Prostate gland (tissue), 2 donors: Measurements from ENCODE around the gene NPR1. TPM values are rescaled to one million over a fixed set of nuclear protein-coding genes. Genes with fewer than 3 reads are reported as not detected.
"Not testable (repeated sequence)": the region's sequence is repeated elsewhere in the genome, so short reads cannot be mapped to it uniquely, and the experiment has no call there.

Source experiments
- DNase-seq: peaks from one replicate; pipeline ENCODE4 v3.0.0-alpha.2; 2019; ENCODE audit warnings: low spot score
- H3K27ac ChIP-seq, 2 donors: fragments of 200-600 bp; sonication (generic); 2 replicates each; pipeline ENCODE4 v1.5.1; 2017 to 2019
- H3K27me3 ChIP-seq: fragments of 200-600 bp; sonication (generic); replicated peaks from 2 replicates; pipeline ENCODE4 v1.5.1; 2019; ENCODE audit not compliant: insufficient read depth
- H3K36me3 ChIP-seq, 2 donors: fragments of 200-600 bp; sonication (generic); 1 replicate in 1 of 2; 2 replicates in 1 of 2; pipeline versions ENCODE4 v1.5.1 to v1.8.1; 2017 to 2019
- H3K4me1 ChIP-seq: fragments of 200-600 bp; sonication (generic); replicated peaks from 2 replicates; pipeline ENCODE4 v1.5.1; 2019
- H3K4me3 ChIP-seq, 2 donors: fragments of 200-600 bp; sonication (generic); 2 replicates each; pipeline ENCODE4 v1.5.1; 2017 to 2019
- H3K9me3 ChIP-seq: fragments of 200-600 bp; sonication (generic); 2 replicates; pipeline ENCODE4 v1.5.1; 2017
- CTCF ChIP-seq, 4 experiments: fragments of 200-600 bp in 2 of 4; fragments of 450-650 bp in 2 of 4; sonication (generic) in 2 of 4; IDR thresholded peaks; 1 replicate in 3 of 4; 2 replicates in 1 of 4; pipeline ENCODE4 v1.5.1; 2016 to 2019; ENCODE audit warnings: antibody characterized with exemption in 4 of 4, mild to moderate bottlenecking in 2 of 4, moderate library complexity in 2 of 4
- POLR2A ChIP-seq: fragments of 450-650 bp; IDR thresholded peaks from one replicate; pipeline ENCODE4 v1.6.1; 2016; ENCODE audit warnings: antibody characterized with exemption, mild to moderate bottlenecking
- POLR2AphosphoS5 ChIP-seq: sonication (generic); formaldehyde crosslinking; IDR thresholded peaks from one replicate; pipeline ENCODE4 v1.6.1; 2017; ENCODE audit warnings: antibody characterized with exemption
- WGBS: methylation state at CpG from one replicate; pipeline ENCODE4 v1.1.5; 2018; 5-methylcytosine and 5-hydroxymethylcytosine counted together
- intact Hi-C: fragments of 100-400 bp; cut with DNase I; formaldehyde crosslinking; loops from one replicate; pipeline ENCODE4 v1.14.2; 2022
- total RNA-seq, 2 donors: library from RNA; depleted of rRNA; stranded (reverse); fragments of >200 nt; gene quantifications; one replicate each; pipeline ENCODE4 v1.1.0, GENCODE V29; 2016

NPR1 gene
- total RNA-seq, 2 donors from 2014 or later, result 2.9 to 6.0 TPM

- no peak for DNase-seq
- Histone ChIP-seq H3K9me3 (no peaks in the 10 kb centered on the region), H3K27me3 (no peaks in the 10 kb centered on the region), H3K36me3 (peaks cover 4 to 9% of the 10 kb centered on the region in 2 donors), H3K4me1 (no peaks in the 10 kb centered on the region), H3K27ac (peak overlapping the region in 1 of 2 donors; percentile 24), H3K4me3 (no peak overlapping the region)
- intact Hi-C loops, result no loop called here
- TF ChIP-seq CTCF (IDR thresholded peaks at IDR 0.05), result no peak
- TF ChIP-seq POLR2AphosphoS5, result no peak
- TF ChIP-seq POLR2A, result no peak
- WGBS, result 97% methylated on average over 9 of the region's 9 CpGs
Observed at GRCh38 chr1:153636312-153636711, 42.2 kb upstream of the NPR1 start.

- H3K27me3 ChIP-seq, result no peaks in the 10 kb centered on the region
- DNase-seq, result no peak
- no peaks in the 10 kb centered on the region for H3K4me1 ChIP-seq
- no peak overlapping the region for H3K4me3 ChIP-seq
- H3K36me3 ChIP-seq, result peaks cover 6 to 17% of the 10 kb centered on the region in 2 donors
- H3K27ac ChIP-seq, result peak overlapping the region; percentile 12 to 20
- intact Hi-C loops, result no loop called here
- no peak for TF ChIP-seq POLR2AphosphoS5
- TF ChIP-seq CTCF (IDR thresholded peaks at IDR 0.05), result no peak
- TF ChIP-seq POLR2A, result no peak
- WGBS, result 63% methylated on average over 6 of the region's 6 CpGs
- no peaks in the 10 kb centered on the region for H3K9me3 ChIP-seq
Observed at GRCh38 chr1:153638261-153638660, 40.2 kb upstream of the NPR1 start.

- Histone ChIP-seq H3K4me3 (no peak overlapping the region), H3K27me3 (no peaks in the 10 kb centered on the region), H3K9me3 (no peaks in the 10 kb centered on the region), H3K36me3 (peaks cover 6 to 20% of the 10 kb centered on the region in 2 donors), H3K4me1 (no peaks in the 10 kb centered on the region), H3K27ac (no peak overlapping the region)
- TF ChIP-seq CTCF (IDR thresholded peaks at IDR 0.05) (no peak), POLR2AphosphoS5 (no peak), POLR2A (no peak)
- WGBS, result 74% methylated on average over 3 of the region's 3 CpGs
- DNase-seq, result no peak
- intact Hi-C loops, result no loop called here
Observed at GRCh38 chr1:153639280-153639679, 39.2 kb upstream of the NPR1 start.

GRCh38 chr1:153640213-153640612 is 38.3 kb upstream of the NPR1 start:
- H3K4me3 ChIP-seq, H3K27ac ChIP-seq, intact Hi-C loops, H3K9me3 ChIP-seq, DNase-seq, H3K27me3 ChIP-seq, H3K4me1 ChIP-seq: not testable (repeated sequence)
- 96% methylated on average over 5 of the region's 5 CpGs for WGBS
- peaks cover 6 to 20% of the 10 kb centered on the region in 2 donors for H3K36me3 ChIP-seq

GRCh38 chr1:153640861-153641260 is 37.6 kb upstream of the NPR1 start:
- 65% methylated on average over 6 of the region's 6 CpGs for WGBS
- no peak overlapping the region for H3K4me3 ChIP-seq
- H3K36me3 ChIP-seq, result peaks cover 8 to 20% of the 10 kb centered on the region in 2 donors
- TF ChIP-seq POLR2AphosphoS5, result no peak
- no peak for TF ChIP-seq POLR2A
- no peak for TF ChIP-seq CTCF (IDR thresholded peaks at IDR 0.05)
- no peak overlapping the region for H3K27ac ChIP-seq
- H3K27me3 ChIP-seq, result no peaks in the 10 kb centered on the region
- no peaks in the 10 kb centered on the region for H3K9me3 ChIP-seq
- intact Hi-C loops, result no loop called here
- no peaks in the 10 kb centered on the region for H3K4me1 ChIP-seq
- DNase-seq, result no peak
